Measurements from ENCODE around the gene ZC3HAV1L. TPM values are rescaled to one million over a fixed set of nuclear protein-coding genes. Genes with fewer than 3 reads are reported as not detected.

Gene ZC3HAV1L
- polyA plus RNA-seq, 5 donors = 15.5 to 27.7 (median 22.3) TPM

Other genes with a start within 250 kb of the ZC3HAV1L start
- gene TMEM213, start 238.0 kb downstream of the ZC3HAV1L start, polyA plus RNA-seq (ENCODE audit: insufficient read depth in 1 of 5, insufficient read length in 5 of 5, low replicate concordance in 1 of 5) = under 1 TPM; 0.40 to 0.99 (median 0.57) TPM
- 1 to 10 TPM in 1 of 5 donors, under 1 TPM in 4; 0.31 to 1.1 (median 0.69) TPM for gene ATP6V0A4, start 237.8 kb downstream of the ZC3HAV1L start, polyA plus RNA-seq (ENCODE audit: insufficient read depth in 1 of 5, insufficient read length in 5 of 5, low replicate concordance in 1 of 5)
- 10 to 100 TPM; 11.5 to 14.7 (median 14.5) TPM for gene KIAA1549, start 54.7 kb downstream of the ZC3HAV1L start, polyA plus RNA-seq (ENCODE audit: insufficient read depth in 1 of 5, insufficient read length in 5 of 5, low replicate concordance in 1 of 5)
- 10 to 100 TPM; 15.7 to 24.0 (median 17.5) TPM for gene ZC3HAV1, start 73.7 kb upstream of the ZC3HAV1L start, polyA plus RNA-seq (ENCODE audit: insufficient read depth in 1 of 5, insufficient read length in 5 of 5, low replicate concordance in 1 of 5)
- 10 to 100 TPM; 13.5 to 27.0 (median 23.4) TPM for gene UBN2, start 195.2 kb upstream of the ZC3HAV1L start, polyA plus RNA-seq (ENCODE audit: insufficient read depth in 1 of 5, insufficient read length in 5 of 5, low replicate concordance in 1 of 5)